Stimulated activated CD4-positive, alpha-beta T cell treated with anti-CD3 and anti-CD28 coated beads, TNF-alpha, amount 100 ng/mL, for 24 hours (primary cell): ENCODE measurements around the gene KCNS1.
"Not testable (repeated sequence)": the region's sequence is repeated elsewhere in the genome, so short reads cannot be mapped to it uniquely, and the experiment has no call there.

ENCODE experiments used
- DNase-seq, 3 experiments: peaks; one replicate each; pipeline ENCODE4 v3.0.0-alpha.2; 2020; ENCODE audit warnings: low read depth in 3 of 3

KCNS1 gene, protein sequence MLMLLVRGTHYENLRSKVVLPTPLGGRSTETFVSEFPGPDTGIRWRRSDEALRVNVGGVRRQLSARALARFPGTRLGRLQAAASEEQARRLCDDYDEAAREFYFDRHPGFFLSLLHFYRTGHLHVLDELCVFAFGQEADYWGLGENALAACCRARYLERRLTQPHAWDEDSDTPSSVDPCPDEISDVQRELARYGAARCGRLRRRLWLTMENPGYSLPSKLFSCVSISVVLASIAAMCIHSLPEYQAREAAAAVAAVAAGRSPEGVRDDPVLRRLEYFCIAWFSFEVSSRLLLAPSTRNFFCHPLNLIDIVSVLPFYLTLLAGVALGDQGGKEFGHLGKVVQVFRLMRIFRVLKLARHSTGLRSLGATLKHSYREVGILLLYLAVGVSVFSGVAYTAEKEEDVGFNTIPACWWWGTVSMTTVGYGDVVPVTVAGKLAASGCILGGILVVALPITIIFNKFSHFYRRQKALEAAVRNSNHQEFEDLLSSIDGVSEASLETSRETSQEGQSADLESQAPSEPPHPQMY

DNA sequence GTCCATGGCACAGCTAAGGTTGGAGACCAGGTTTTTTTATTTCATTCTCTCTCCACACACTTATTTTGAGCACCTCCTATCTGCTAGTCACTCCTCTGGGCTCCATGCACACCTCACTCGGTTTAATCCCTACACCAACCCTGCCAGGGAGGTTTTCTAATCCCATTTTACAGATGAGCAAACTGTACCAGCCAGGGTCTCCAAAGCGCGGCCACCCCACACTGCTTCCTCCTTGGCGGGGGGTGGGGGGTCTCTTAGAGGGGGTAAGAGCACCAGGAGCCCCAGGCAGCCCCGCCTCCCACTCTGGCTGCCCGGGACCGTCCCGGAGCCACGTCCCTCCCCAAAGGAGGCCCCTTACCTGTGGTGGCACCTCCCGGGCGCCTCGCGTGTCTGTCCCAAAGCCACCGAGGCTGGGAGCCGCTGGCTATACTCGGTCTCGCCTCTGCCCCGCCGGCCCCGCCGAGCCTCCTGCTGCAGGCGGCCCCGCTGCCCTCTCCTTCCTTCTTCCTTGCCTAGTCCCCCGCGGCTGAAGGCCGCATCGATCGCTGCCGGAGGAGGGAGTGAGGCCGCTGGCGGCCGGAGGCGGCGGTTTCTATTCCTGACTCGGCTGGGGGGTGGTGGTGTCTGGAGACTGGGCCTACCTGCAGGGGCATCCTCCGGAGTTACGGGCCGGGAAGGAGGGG, at the start of gene KCNS1:
TSS of gene KCNS1 (minus strand) at position 565 of the 683 bp plus-strand sequence. CDS start 1,891 bp downstream, outside the sequence.
- DNase-seq = no peak

DNA sequence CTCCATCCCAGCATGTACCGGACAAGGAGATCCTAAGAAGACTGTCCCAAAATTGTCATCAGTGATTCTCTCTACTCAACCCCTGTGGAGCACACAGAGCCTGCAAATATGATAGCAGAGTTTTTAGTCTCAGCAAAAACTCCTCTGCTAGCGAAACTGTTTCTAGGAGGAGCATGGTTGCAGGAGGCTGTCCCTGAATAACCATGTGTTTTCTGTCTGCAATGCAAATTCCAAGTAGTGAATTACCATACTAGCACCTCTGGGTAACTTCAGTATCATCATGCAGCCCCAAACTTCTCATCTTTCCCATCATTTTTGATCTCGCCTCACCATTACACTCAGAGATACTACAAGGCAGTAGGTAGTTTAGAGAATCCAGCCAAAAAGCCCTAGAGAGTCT, 48.1 kb upstream of the KCNS1 start:
- DNase-seq = no peak

DNA sequence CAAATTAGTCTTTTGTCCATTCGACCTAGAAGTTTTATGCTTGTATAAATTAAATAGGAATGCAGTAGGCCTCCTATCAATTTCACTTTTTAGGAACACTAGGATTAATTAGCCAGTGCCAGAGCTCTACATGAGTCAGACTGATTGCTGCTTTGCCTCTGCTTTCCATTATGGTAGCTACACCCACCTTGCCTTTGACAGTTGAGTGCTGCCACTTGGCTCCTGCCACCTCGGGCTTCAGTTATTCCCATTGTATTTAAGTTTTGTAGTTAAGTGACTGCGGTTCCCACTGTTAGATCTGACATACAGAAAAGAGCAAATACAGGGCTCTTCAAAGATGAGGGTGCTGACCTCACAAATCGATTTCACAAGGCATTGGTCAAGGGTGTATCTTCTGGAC, 39.9 kb upstream of the KCNS1 start:
- DNase-seq = no peak

DNA sequence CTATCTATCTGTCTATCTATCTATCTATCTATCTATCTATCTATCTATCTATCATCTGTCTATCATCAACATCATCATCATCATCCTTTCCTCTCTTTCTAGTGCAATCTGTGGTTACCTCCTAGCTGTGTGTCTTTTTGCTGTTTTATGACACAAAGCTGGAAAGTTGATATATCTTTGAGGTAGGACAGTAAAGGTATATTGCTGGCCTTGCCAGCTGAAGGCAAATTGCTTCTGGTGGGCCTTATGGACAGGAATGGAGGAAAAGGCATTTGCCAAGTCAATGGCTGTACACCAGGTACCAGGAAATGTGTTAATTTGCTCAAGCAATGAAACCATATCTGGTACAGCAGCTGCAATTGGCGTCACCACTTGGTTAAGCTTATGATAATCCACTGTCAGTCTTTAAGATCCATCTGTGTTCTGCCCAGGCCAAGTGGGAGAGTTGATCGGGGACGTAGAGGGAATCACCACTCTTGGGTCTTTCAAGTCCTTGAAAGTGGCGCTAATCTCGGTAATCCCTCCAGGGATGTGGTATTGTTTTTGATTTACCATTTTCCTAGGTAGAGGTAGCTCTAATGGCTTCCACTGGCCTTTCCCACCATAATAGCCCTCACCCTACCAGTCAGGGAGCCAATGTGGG, 38.9 kb upstream of the KCNS1 start:
- DNase-seq = not testable (repeated sequence)

DNA sequence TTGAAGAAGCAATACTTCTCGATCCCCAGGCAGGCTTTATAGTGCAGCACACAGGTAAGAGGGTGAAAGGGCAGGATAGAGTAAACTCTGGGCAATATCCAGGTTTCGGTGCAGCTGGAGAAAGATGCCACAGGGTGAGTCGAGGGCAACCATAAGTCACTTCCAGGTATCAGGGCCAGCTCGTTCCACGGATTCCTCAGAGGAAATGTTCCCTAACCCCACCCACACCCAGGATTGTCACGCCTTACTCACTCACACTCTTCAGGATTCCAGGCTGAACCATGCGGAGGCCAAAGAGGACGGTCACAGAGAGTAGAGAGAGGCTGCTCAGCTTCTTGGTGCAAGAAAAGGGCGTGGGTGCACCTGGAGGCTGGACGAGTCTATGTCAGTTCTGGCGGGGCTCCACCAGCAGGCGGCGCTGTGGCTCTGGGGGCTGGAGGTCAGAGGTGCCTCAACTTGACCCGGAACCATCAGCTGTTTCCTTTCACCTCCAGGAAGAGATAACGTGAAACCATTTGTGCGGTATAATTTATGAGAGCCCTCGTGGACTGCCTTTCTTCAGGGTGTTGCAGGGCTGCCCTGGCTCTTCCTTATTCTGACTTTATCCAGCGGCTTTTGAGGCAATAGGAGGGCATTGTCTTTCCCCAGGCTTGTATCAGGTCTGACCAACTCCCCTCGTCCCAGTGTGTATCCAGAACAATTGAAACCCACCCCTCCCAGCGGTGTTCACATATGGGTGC, 37.8 kb upstream of the KCNS1 start:
- peak; percentile 23 to 78 (median 27) for DNase-seq

DNA sequence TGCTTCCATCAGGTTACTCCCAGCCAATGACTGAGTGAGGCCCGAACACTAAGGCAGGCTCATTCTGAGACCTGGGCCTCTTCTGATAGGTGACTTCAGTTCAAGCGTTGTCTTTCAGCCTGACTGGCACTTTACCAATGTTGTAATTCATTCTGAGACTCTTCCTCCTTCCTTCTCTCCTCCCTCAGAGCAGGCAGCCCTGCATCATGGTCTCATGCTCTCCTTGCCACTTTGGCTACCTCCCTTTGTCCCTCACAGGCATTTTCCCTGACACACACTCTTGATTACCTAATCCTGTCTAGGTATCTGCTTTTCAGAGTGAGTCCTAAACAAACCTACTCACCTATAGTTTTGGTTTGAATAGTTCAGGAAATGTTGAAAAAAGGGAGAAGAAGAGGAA, 36.0 kb upstream of the KCNS1 start:
- no peak for DNase-seq

DNA sequence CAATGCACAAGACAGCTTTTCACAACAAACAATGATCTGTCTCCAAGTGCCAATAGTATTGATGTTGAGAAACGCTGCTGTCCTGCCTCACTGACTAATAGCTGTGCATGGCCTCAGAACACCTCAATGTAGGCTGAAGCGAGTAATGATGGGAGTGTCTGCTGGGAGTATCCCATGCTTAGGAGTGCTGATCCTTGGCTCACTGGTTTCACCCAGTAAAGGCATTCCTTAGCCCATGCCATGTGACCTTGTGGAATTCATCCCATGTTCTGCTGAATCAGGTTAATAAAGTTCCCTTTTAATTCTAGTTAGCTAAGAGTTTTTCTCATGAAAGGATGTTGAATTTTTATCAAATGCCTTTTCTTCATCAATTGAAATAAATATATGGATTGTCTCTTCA, 27.2 kb upstream of the KCNS1 start:
- DNase-seq = no peak

DNA sequence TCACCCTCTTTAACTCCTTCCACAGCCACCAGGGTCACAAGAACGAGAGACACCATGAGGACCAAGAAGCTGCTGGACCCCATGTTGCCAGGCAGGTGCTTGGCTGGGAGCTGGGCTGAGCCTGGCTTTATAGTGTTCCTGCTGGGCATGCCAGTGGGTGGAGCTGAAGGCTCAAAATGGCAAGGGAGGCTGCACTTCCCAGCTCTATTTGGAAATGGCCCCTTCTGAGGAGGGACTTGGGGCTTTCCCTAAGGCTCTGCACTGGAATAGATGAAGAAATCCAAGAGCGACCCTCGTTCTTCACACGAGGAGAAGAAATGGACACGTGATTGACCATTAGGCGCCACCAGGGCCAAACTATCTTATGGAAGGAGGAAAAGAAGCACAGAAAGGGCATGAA, 23.4 kb upstream of the KCNS1 start, which contains the start of gene WFDC12:
TSS of gene WFDC12 (minus strand) at position 101 of the 400 bp plus-strand sequence. CDS start at position 83, 18 bp downstream.
- no peak for DNase-seq

DNA sequence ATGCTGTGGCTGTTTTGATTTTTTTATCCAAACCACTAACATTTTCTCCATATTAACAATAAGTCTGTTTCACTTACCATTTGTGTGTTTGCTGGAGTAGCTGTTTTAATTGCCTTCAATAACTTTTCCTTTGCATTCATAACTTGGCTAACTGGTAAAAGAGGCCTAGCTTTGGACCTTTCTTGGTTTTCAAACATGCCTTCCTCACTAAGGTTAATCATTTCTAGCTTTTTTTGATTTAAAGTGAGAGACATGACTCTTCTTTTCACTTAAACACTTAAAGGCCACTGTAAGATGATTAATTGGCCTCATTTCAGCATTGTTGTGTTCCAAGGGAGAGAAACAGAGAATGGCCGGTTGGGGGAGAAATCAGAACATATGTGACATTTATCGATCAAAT, 20.5 kb upstream of the KCNS1 start:
- no peak for DNase-seq

DNA sequence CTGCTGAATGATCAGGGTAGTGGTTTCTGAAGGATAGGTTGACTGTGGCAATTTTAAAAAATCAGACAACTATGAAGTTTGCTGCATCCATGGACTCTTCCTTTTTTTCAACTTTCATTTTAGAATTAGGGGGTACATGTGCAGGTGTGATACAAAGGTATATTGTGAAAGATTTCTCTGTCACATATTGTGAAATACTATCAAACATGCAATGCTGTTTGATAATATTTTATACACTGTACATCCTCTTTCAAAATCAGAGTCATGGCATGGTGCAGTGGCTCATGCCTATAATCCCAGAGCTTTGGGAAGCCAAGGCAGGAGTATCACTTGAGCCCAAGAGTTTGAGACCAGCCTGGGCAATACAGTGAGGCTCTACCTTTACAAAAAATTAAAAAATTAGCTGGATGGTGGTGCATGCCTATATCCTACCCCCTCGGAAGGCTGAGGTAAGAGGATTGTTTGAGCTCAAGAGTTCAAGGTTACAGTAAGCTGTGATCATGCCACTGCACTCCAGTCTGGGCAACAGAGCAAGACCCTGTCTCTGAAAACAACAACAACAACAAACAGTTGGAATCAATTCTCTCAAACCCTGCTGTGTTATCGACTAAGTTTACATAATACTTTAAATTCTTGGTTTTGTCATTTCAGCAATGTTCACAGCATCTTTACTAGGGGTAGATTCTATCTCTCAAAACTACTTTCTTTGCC, 18.8 kb upstream of the KCNS1 start:
- no peak for DNase-seq

DNA sequence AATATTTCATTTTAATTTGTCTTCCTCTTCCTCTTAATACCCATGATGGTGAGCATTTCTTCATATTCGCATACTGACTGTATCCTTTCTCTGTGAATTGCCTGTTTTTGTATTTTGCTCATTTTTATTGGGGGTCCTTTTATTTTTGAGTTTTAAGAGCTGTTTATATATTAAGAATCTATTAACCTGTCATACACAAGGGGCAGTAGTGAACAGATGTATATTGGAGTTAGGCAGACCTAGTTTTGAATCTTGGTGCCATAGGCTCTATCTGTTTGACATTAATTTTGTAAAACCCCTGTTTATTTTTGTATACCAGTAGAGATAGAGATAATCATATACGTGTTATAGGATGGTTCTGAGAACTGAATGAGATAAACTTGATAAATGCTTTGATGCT, 17.1 kb upstream of the KCNS1 start:
- DNase-seq = no peak

DNA sequence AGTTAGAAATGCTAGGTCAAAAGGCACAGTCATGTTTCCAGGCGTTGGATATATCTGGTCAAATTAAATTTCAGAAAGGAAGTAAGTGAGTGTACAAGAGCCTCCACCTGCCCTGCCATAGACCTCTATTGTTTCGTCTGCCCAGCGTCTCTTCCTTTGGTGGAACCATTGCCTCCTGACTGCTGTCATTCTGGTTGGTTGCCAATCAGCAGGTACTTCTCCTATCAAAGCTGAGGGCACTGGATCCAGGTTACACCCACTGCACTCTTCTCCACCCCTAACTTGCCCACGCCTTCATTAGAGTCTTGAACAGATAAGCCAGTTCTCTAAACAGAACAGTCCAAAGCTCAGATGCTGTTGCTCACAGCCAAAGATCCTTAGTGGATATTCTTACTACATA, 16.7 kb upstream of the KCNS1 start:
- DNase-seq = no peak

DNA sequence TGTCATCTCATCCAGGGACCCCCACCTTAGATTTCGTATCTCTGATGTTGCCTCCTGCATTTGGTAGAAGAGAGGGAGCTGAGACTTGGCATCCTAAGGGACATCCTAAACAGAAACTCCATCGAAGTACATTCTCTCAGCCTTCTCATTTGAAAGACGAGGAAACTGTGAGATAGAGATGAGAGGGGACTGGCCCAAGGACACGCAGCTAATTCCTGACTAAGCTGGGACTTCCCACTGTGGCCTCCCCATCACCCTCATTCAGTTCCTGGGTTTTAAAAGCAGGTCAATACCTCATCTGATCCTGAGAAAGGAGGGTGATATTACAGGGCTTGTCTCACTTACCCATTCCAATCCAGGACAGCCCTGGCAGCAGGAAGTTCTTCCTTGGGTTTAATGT, 14.9 kb upstream of the KCNS1 start:
- no peak for DNase-seq

DNA sequence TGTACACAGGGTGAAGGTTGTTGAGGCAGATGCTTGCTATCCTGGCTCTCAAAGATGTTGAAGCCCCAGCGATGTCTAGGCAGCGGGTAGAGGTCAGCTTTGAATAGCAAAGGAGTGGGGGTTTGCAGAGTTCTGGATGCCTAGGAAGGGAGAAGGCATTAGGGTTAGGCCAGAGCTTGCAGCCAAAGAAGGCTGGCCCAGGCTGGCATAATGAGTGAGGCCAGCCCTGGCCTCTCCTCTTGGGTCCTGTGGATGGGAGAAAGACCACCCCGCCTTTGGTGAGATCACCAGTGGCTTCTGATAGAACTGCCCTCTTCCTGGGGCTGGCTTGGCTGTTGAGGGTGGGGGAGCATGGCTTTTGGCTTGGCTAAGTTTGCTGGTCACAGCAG, 14.5 kb upstream of the KCNS1 start:
- no peak for DNase-seq

DNA sequence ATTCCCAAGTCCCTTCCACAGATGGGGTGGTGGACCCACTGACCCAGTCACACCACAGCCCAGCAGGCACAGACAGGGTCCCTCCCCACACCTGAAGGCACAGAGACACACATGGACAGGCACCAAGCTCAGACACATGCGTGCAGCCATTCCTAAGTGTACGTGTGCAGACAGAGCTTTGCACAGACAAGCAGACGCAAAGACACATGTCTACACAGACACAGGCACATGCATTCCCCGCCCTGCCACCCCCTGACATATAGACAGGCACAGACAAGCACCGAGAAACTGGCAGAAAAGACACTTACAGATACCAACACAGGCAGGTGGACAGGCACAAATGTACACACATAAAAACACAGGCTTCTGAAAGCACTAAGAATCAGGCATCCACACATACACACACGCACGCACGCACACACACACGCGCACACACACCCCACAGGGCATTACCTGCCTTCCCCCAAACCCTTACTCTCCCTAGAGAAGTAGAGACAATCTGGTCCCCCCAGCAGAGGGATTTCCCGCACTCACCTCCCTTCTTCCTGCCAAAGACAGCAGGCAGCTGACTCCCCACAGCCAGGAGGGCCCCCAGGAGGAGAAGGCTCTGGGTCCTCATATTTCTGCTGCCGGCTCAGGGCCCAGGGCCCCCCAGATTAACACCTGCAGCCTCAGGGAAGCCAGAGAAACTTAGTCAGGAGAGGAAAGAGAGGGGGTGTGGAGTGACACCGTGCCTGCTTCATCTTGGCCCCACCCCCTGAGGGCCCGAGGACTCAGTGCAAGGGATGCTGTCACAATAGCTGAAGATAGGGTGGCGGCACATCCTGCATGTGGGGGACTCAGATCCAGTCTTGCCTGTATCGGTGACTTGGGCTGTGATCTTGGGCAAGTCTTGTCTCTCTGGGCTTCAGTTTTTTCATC, 13.8 kb upstream of the KCNS1 start, which contains the start of gene WFDC5:
TSS of gene WFDC5 (minus strand) at position 710 of the 921 bp plus-strand sequence. CDS start at position 619, 91 bp downstream.
- peak in 1 of 3 experiments; percentile 18 for DNase-seq

DNA sequence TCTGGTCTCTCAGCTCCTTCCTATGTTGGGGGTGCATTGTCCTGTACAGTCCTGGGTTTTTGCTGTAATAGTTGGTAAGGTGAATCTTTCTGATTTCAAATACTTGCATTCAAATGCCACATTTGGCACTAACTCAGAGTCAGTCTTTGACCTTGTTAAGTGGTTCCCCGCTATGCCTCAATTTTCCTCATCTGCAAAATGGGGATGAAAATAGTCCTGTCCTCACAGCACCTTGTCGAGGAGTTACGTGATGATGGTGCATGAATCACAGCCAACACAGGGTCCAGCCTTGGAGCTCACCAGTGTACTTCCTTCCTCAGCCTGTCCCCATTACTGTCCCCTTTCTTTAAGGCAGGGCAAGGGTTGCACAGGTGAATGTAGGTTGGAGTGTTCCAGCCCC, 12.9 kb upstream of the KCNS1 start:
- DNase-seq = no peak

DNA sequence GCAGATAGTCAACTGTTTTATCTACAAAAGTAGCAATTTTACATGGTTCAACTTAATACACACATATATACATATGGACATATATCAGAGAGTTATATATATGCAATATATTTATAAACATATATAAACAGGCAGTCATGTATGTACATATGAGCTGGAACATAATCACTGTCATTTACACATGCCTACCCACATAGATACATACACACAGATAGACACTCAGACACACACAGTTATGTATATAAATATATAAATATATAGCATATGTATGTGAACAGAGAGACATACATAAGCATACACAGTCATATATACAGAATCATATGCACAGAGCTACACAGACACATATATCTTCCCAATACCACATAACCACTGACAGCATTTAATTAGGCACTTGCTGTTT, 11.8 kb upstream of the KCNS1 start:
- DNase-seq = no peak

DNA sequence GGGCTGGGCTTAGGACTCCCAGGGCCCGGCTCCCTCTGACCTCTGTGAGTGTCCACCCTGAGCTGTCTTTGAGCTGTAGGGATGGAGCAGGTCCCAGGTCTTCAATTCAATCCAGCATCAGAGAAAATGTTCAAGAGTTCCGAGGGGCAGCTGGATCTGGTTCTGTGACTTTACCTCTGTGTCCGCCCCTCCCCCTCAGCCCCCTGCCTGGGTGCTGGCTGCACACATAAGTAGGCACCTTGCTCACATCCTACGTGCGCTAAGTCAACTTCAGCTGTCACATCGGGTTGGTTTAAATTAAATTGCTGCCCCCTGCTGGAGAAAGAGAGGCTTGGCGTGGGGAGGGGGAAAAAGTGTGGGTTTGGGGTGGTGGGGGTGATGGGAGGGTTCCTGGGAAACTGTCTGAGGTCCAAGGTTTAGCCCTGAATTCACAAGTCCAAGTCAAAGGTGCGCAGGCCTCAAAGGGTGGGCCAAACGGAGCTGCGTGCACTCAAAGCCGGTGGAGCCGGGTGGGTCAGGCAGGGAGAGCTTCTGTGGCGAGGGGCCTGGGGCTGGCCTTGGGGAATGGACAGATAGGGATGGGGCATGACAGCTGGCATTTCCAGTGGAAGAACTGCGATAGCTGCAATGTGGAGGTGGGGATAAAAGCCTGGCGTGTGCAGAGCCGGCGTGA, 11.0 kb upstream of the KCNS1 start:
- DNase-seq = peak in 1 of 3 experiments; percentile 11

DNA sequence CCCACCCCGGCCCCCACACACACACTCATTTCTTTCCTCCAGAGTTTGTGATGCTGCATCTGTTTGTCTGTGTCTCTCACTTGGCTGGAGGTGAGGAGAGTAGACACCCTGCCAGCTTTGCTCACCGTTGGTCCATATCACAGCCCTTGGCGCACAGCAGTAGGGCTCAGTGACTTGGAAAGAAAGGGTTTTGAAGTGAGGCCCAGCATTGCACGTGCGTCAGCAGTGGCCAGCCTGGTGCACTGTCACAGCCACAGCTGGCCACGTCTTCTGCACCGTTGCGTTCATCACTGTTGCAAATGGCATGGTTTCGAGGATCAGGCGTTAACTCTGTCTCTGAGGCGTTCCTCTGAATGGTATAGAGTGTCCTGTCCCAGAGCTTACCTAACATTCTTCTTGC, 10.4 kb upstream of the KCNS1 start:
- DNase-seq = no peak
